ENCODE results near the gene VPS50. TPM values are rescaled to one million over a fixed set of nuclear protein-coding genes. Genes with fewer than 3 reads are reported as not detected.

Gene VPS50, protein sequence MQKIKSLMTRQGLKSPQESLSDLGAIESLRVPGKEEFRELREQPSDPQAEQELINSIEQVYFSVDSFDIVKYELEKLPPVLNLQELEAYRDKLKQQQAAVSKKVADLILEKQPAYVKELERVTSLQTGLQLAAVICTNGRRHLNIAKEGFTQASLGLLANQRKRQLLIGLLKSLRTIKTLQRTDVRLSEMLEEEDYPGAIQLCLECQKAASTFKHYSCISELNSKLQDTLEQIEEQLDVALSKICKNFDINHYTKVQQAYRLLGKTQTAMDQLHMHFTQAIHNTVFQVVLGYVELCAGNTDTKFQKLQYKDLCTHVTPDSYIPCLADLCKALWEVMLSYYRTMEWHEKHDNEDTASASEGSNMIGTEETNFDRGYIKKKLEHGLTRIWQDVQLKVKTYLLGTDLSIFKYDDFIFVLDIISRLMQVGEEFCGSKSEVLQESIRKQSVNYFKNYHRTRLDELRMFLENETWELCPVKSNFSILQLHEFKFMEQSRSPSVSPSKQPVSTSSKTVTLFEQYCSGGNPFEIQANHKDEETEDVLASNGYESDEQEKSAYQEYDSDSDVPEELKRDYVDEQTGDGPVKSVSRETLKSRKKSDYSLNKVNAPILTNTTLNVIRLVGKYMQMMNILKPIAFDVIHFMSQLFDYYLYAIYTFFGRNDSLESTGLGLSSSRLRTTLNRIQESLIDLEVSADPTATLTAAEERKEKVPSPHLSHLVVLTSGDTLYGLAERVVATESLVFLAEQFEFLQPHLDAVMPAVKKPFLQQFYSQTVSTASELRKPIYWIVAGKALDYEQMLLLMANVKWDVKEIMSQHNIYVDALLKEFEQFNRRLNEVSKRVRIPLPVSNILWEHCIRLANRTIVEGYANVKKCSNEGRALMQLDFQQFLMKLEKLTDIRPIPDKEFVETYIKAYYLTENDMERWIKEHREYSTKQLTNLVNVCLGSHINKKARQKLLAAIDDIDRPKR
- total RNA-seq (2014; rRNA removed; shearing (Covaris generic)): 16.7 and 17.2 TPM in 2 replicates
- polyA plus RNA-seq (2014; cell fraction: nucleus; rRNA removed): 6.6 and 17.1 TPM in 2 replicates

DNA sequence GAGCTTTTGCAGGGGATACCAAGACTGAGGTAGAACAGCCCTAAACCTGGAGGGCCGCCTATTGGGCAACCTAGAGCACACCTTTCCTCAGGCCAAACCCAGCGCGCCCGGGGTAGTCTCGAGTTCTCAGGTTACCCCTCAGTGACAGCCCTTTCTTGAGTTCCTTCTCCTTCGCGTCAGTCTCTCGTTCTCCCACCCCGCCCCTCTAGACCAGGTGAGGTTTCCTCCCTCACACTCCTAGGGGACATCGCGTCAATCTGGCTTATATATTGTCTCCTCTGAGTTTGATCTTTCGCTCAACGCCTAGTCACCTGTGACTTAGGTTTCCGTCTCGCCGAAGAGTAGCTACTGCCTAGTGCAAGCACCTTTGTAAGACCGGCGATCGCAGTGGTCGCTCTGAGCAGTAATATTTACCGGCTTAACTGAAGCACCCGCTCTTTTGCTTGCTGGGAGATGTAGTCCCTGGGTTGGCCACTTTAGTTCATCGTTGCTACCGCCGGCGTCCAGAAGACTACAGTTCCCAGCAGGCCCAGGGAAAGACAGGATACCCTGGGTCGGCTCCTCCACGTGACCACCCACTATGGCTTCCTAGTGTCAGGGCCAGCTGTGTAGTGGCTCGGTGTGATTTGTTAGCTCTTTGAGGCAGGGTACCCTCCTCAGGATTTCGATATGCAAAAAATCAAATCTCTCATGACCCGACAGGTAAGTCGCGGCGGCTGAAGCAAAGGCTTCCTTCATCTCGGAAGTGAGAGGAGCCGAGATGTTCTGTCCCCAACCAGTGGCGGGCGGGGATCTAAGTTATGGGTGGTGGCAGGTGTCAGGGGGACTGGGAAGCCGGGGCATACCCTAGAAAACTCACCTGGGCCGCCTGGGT, at the start of gene VPS50:
Gene VPS50 (plus strand): TSS at position 568 of the 874 bp plus-strand sequence. CDS start 102 bp downstream, at position 670.
- DNase-seq (ENCODE audit: extremely low read depth, low read depth): peak; percentile 92

DNA sequence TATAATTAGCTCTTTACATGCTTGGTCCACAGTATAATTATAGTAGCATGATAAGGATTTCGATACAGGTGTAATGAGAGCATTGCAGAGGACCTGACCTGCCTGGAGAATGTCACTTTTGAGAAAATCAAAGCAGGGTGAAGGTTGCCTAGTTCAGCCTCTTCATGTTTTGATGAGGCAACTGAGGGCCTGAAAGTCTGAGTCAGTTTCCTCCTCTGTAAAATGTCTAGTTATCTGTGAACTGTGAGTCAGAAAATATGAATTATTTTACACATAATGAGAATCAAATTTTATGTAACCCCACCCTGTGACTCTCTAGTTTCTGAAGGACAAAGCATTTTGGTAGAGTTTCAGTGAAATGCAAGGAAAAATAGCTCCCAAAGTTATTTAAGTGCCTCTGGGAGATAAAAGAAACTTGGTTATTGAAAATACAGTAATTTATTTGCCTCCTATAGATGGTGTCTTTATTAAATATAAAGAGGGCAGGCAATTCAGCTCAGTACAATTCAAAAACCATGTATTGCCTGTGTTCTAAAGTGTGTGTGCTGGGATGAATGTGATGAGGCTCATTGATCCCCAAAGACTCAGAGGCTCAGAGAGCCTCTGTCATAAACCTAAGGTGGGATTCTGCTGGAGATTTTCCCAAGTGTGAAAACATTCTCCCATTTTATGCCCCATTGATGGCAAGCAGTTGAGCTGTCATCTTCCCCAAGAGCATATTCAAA, 46.7 kb upstream of the VPS50 start:
- DNase-seq (ENCODE audit: extremely low read depth, low read depth): no peak

DNA sequence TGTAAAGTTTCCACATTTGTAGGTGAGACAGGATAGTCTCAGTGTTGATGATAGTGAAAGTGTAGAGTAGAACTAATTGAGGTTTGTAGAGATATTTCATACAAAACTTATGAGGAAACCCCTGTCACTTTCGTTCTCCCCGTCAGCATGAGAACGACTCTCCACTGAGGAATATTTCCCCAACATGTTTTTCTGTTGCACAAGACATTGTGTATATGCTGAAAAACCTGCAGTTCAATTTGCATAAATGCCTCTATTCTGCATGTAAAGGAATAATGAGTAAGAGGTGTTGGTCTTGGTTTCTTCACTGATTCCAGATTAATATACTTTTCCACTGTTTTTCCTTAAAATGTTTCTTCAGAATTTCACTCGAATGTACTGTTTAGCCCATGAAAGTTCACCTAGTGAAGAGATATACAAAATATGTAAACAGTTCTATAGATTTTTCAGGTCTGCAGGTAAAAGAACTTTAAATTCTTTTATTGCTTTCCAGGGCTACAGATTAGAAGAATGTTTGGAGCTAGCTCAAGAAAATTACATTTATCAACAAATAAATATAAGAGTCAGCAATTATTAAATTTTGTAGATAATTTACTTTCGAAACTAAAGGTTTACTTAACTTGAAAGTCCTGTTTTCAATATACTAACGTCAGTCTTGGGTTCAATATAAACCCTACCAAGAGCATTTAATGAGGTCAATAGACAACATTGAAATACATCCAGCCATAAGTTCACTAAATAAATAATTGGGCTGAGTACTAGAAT, 43.1 kb upstream of the VPS50 start:
- no peak for DNase-seq (ENCODE audit: extremely low read depth, low read depth)

DNA sequence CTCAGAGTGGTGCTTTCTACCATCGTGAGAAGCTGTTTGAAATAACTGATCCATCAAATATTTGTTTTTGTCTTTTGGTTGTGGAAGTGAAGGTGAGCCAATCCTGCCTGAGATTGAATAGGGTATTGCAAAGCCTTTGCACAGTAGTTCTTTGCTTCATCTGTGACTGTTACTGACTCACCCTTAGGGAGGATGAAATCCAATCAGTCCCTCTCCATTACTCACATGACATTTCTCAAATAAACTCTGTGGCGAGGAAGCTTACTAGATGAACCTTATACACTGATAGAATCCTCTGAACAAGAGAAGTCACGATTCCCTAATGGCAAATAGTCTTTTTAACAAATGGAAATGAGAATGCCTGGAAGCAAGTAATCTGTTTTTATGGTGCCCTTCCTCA, 37.8 kb upstream of the VPS50 start:
- DNase-seq (ENCODE audit: extremely low read depth, low read depth): no peak

DNA sequence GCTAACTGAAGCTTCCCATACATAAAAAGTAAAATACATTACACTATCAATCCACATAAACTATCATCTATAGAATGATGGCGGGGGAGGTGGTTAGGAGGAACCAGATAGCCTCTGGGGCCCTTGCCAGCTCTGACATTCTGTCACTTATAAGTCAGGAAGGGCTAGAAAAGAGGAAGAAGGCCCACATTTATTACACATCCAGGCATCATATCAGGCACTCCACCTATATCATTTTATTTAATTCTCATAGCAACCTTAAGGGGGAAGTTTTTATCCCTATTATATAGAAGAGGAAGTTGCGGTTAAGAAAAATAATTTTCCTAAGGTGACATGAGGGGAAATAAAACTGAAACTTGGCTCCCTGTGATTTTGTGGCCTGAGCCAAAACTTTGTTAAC, 35.8 kb upstream of the VPS50 start:
- DNase-seq (ENCODE audit: extremely low read depth, low read depth): no peak

DNA sequence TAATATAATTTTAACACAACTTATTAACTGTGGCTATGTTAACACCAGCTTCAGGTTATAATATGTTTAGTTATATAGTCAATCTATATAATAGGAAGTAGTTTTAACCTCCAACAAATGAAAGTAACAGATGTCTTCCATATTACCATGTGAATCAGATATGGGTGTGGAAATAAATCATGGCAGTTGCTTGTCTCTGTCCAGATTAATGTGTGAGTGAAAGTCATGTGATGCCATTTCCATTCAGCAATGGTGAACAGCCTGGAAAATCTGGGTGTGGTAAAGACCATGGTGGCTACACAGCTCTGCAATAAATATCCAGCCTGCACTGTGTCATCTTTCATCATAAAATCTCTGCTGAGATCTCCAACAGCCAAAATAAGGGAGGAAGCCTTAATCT, 33.7 kb upstream of the VPS50 start:
- no peak for DNase-seq (ENCODE audit: extremely low read depth, low read depth)

DNA sequence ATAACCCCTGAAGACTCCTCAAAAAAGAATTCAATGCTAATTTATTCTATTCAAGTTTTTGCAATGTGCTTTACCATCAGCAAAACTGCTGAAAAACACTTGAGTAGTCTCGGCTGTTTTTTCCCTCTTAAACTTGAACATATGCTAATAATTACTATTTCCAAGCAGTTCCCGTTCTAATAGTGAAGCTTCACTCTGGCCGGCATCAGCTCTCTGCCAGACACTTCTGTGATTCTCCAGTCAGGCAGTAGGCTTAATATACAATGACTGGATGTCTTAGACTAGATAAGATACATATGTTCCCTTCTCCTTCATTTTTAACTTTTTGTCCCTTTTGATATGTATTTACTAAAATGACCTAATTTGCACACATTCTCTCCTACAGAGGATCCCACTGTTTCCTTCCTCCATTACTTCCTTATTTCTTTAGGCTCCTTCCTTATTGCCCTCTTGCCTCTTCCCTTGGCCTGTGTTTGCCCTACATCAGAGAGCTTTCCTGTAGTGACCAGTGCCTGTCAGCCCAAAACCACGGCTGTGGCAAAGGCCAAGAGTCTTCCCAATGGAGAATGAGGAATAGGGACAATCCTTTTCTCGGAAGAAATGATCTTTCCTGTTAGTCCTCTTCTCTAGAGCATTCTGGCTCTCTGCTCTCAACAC, 29.4 kb upstream of the VPS50 start:
- no peak for DNase-seq (ENCODE audit: extremely low read depth, low read depth)

DNA sequence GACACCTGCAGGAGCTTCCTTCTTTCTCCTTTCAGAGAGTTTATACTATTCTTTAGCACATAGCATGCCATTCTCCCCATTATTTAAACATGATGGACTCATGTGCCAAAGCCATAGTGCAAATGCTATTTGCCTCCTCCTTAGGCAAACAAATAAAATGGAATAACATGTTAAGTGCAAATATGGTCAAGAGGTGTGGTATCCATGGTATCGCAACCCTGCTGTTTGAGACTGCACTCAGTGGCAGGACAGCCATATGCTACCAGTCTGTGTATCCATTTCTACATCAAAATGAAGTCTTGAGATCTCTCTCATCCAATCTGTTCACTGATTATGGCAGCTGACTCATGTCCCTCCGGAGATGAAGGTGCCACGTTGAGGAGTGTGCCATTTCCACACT, 28.7 kb upstream of the VPS50 start:
- no peak for DNase-seq (ENCODE audit: extremely low read depth, low read depth)

DNA sequence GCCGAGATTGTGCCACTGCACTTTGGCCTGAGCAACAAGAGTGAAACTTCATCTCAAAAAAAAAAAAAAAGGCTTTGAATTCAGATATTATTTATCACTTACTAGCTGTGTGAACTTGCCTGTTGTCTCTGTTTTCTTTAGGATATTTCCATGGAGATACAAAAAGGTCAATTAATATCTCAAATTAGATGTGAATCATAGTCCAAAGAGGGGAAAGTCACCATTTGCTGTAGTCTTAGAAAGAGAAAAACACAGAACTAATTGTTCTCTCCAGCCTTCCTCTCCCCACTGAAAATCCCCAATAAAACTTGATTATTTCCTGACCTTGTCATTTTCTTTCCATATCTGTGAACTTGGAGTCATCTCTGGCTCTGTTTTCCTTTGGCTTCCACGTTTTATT, 27.1 kb upstream of the VPS50 start:
- DNase-seq (ENCODE audit: extremely low read depth, low read depth): no peak

DNA sequence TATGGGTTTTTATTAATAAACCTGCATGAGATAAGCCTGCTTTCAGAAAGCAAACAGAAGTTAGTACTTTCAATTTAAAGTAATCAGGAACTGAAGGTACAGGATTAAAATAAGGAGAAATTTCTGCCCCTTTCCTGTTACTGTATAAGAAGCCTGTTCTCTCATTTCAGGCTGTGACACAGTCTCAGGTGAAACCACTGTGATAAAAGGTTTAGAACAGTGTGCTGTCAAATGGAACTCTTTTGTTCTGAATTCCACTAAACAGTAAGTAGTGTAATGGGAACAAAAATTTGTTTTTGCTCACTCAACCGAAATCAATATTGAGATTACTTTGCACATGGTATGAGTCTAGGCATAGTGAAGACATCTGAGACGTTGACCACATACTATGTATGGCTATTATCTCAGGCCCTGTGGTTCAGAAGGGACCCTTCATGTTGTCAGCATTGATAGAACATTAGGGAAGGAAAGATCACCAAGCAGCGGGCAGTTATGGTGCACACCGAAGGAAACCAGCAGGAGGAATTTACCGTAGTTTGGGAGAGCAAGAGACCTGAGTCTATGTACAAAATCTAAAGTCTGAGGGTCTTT, 20.8 kb upstream of the VPS50 start:
- no peak for DNase-seq (ENCODE audit: extremely low read depth, low read depth)

DNA sequence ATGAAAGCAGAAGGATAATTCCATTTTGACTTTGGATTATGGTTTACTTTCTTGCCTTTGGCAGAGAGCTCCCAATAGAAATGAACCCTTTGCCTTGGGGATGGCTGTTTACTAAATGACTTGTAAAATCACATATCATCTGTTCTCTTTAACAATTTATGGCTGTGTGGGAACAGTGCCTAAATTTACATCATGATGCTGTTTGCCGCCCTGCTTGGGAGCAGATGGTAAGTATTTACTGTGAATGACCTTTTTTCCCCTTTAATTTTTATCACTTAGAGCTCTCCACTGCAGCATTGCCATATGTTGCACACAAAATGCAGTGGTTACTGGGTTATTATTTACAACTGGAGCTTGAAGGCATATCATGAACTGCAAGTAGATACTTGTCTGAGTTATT, 19.3 kb upstream of the VPS50 start:
- no peak for DNase-seq (ENCODE audit: extremely low read depth, low read depth)

DNA sequence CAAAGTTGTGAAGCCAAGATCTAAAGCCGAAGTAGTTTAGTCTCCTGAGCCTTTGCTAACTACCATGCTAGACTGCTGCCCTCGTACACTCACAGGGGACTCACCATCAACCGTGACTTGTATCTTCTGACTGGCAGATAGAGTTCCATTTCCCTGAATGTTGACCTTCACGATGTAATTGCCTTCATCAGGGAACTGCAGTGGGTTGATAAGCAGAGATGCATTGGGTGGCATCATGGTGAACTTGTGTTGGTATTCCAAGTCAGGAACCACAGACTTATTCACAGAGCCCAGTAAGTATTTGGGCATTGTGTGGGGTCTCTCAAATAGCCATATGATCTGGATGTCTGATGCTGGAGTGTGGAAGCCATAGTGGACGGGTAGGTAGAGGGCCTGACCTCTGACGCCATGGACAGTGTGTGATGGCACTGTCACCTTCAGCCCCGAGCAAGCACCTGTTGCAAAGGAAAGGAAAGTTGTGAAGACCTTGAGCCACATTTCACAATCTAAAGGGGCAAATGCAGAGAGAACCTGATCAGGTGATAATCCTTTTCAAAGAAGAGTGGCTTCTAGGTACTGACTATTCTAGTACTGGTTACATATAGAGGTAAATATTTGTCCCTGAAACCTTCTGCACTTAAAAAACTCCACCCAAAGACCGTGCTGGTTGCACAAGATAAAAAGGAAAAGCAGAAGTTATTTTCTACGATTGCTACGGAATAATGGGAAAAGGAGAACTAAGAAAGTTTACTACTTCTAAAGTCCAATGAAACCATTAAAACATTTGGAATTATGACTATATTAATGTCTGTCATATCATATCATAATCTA, 13.0 kb upstream of the VPS50 start:
- no peak for DNase-seq (ENCODE audit: extremely low read depth, low read depth)

DNA sequence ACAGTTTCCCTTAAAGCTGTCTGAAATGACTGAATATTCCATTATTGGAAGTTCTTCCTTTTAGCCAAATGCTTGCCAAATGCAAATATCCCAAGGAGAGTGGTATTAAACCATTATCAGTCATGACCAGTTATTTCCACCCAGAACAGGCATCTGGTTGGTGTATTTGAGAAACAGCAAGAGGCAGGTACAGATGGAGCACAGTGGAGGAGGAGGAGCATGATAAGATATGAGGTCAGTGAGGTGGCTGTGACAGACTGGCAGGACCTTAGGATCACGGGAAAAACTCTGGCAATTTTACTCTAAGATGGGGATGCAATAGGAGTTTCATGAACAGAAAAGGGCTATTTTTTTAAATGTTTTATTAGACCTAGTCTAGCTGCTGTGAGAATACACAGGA, 12.3 kb upstream of the VPS50 start:
- DNase-seq (ENCODE audit: extremely low read depth, low read depth): no peak

DNA sequence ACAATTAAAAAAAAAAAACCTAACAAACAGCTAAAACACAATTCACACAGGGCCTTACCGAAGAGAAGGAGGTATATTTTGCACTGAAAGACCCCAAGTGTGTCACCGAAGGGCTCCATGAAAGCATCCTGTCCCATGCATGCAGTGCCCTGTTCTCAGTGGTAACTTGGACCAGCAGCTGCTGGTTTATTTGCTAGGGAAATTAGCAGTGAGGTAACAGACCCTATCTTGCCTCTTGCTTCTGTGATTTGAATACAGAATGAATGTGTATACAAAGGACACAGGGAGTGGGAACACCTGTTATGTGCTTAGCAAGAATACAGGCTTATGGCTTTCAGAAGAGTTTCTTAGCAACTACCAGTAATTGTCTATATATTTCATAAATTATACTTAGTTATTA, 5.9 kb upstream of the VPS50 start, which contains the start of gene HEPACAM2:
Gene HEPACAM2 (minus strand): TSS at position 160 of the 400 bp plus-strand sequence.
- no peak for DNase-seq (ENCODE audit: extremely low read depth, low read depth)

DNA sequence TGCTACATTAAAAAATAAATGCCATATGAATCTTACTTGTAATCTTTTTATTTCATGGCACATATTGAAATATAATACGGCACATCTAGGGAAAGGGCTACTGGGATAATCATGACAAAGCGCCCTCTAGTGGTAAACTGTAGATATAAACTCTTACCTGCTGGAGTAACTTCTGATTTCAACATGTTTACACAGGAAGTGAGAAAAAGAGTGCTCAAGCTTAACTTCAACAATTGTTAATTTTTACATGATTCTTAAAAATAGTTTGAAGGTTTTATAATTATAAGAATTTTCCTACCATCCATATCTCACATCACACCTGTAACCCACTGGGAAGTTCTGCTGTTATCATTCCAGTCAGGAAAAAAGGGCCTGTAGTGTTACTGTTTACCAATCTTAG, 3.9 kb upstream of the VPS50 start:
- DNase-seq (ENCODE audit: extremely low read depth, low read depth): peak; percentile 47

DNA sequence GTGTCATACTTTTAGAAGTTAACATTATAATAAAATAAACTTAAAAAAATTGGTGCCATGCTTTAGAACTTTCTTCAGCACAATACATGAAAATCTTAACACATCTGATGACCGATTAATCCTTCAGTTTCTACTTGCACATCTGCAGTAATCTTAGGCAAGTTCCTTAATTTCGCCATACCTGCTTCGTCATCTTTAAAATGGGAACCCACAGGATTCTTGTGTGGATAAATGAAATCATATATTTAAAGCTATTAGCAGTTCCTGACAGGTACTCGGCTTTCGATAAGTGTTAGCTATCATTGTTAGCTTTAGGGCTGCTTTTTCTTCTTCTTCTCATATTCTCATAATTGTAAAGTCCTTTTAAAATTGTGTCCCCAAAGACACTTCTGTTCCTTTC, 907 bp upstream of the VPS50 start:
- no peak for DNase-seq (ENCODE audit: extremely low read depth, low read depth)

DNA sequence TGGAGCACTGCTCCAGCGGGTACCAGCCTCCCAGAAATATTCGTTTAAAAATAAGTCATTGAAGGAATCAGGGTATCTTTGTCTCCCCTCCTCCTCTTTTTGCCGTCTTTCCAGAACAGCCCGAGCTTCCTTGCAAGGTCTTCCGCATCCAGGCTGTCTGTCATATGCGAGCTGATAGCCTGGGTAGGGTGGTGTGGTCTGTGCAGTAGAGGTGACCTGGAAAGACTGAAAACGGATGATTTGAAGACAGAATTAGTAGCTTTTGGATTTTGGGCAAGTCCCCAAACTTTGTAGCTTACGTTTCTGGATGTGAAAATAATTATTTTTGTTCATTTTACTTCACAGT, 480 bp downstream of the VPS50 start:
- DNase-seq (ENCODE audit: extremely low read depth, low read depth): no peak

Measured in NCI-H460 (cell line).